Coronary artery (tissue), 2 donors: ENCODE measurements around the gene ZP2.
"Not testable (repeated sequence)": the region's sequence is repeated elsewhere in the genome, so short reads cannot be mapped to it uniquely, and the experiment has no call there.

ENCODE experiments used
- DNase-seq: peaks from one replicate; pipeline ENCODE4 v3.0.0-alpha.2; 2017; ENCODE audit warnings: low spot score
- H3K27ac ChIP-seq, 2 donors: fragments of 200-600 bp; sonication (generic); one replicate each; pipeline ENCODE4 v1.5.1; 2016 to 2019
- H3K4me3 ChIP-seq: fragments of 200-600 bp; sonication (generic); 2 replicates; pipeline ENCODE4 v1.5.1; 2016; ENCODE audit warnings: mild to moderate bottlenecking, moderate library complexity
- TF ChIP-seq, protein P1 (sequence below): fragments of 200-600 bp; sonication (generic); IDR thresholded peaks from one replicate; pipeline ENCODE4 v1.5.1; 2019; ENCODE audit warnings: antibody characterized with exemption

Gene ZP2

GRCh38 chr16:21158208-21159110 lies 52.9 kb downstream of the ZP2 start, which contains the start of gene LDAF1:
TSS of gene LDAF1 (plus strand) at chr16:21158674. CDS start at chr16:21161183, 2,509 bp downstream.
- TF ChIP-seq, protein P1, sequence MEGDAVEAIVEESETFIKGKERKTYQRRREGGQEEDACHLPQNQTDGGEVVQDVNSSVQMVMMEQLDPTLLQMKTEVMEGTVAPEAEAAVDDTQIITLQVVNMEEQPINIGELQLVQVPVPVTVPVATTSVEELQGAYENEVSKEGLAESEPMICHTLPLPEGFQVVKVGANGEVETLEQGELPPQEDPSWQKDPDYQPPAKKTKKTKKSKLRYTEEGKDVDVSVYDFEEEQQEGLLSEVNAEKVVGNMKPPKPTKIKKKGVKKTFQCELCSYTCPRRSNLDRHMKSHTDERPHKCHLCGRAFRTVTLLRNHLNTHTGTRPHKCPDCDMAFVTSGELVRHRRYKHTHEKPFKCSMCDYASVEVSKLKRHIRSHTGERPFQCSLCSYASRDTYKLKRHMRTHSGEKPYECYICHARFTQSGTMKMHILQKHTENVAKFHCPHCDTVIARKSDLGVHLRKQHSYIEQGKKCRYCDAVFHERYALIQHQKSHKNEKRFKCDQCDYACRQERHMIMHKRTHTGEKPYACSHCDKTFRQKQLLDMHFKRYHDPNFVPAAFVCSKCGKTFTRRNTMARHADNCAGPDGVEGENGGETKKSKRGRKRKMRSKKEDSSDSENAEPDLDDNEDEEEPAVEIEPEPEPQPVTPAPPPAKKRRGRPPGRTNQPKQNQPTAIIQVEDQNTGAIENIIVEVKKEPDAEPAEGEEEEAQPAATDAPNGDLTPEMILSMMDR: no peak
- Histone ChIP-seq H3K4me3 (peak within 1 kb of the TSS; percentile 90), H3K27ac (peak within 1 kb of the TSS; percentile 79 to 94)
- DNase-seq: peak; percentile 89

DNA sequence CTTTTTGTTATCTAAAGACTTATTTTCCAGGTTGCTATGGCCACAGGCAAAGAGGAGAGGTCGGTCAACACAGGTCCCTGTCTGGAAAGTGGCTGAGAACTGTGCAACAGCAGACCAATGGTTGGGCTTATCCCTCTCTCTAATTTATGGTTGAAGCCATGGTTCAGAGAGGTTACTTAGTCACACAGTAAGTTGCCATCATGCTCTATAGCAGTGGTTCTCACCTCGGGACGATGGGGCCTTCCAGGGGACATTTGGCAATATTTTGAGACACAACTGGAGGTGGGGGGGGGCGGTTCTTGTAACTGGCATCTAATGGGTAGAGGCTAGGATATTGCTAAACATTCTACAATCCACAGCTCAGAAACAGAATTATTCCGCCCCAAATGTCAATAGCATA lies 53.7 kb downstream of the ZP2 start:
- peak overlapping the region; percentile 79 to 94 for H3K27ac ChIP-seq
- TF ChIP-seq, protein P1: no peak
- DNase-seq: no peak
- peak overlapping the region; percentile 90 for H3K4me3 ChIP-seq

GRCh38 chr16:21156767-21157467 lies 54.5 kb downstream of the ZP2 start:
- H3K4me3 ChIP-seq: no peak overlapping the region
- TF ChIP-seq, protein P1: peak; percentile 21
- DNase-seq: no peak
- peak overlapping the region in 1 of 2 donors; percentile 94 for H3K27ac ChIP-seq

DNA sequence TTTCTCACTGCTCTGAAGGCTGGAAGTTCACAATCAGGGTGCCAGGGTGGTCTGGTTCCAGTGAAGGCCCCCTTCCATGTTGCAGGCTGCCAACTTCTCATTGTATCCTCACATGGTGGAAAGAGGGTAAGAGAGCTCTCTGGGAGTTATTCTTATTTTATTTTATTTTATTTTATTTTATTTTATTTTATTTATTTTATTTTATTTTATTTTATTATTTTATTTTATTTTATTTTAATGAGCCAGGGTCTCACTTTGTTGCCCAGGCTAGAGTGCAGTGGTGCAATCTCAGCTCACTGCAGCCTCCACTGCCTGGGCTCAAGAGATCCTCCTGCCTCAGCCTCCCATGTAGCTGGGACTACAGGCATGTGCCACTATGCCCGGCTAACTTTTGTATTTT lies 55.4 kb downstream of the ZP2 start:
- not testable (repeated sequence) for DNase-seq, H3K4me3 ChIP-seq, H3K27ac ChIP-seq

DNA sequence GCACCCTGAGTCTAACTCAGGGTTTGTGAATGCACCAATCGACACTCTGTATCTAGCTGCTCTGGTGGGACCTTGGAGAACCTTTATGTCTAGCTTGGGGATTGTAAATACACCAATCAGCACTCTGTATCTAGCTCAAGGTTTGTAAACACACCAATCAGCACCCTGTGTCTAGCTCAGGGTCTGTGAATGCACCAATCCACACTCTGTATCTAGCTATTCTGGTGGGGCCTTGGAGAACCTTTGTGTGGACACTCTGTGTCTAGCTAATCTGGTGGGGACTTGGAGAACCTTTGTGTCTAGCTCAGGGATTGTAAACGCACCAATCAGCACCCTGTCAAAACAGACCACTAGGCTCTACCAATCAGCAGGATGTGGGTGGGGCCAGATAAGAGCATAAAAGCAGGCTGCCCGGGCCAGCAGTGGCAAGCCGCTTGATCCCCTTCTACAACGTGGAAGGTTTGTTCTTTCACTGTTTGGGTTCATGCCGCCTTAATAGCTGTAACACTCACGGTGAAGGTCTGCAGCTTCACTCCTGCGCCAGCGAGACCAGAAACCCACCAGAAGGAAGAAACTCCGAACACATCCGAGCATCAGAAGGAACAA lies 58.1 kb downstream of the ZP2 start:
- DNase-seq, H3K27ac ChIP-seq, H3K4me3 ChIP-seq: not testable (repeated sequence)

- not testable (repeated sequence) for H3K27ac ChIP-seq, DNase-seq, H3K4me3 ChIP-seq
Measured at GRCh38 chr16:21152160-21153030, 59.0 kb downstream of the ZP2 start.

- no peak within 1 kb of the TSS for H3K4me3 ChIP-seq
- no peak within 1 kb of the TSS for H3K27ac ChIP-seq
- TF ChIP-seq, protein P1: no peak
- DNase-seq: no peak
Measured at GRCh38 chr16:21150375-21151001, 60.9 kb downstream of the ZP2 start, which contains the start of gene DNAH3. TSS of gene DNAH3 (minus strand) at chr16:21150846. CDS start at chr16:21150319, 527 bp downstream.
